GM23338 (cell line): ENCODE measurements around the gene SLC25A13. TPM values are rescaled to one million over a fixed set of nuclear protein-coding genes. Genes with fewer than 3 reads are reported as not detected.

ENCODE experiments used
- ATAC-seq: fragments of 200-7000 bp; cut with Tn5 transposase; 3 replicates; pipeline ENCODE4 v1.9.1; 2020
- DNase-seq: peaks from one replicate; pipeline ENCODE4 v3.0.0-alpha.2; 2015; ENCODE audit warnings: low spot score
- H2AFZ ChIP-seq: fragments of 200-600 bp; sonication (generic); 2 replicates; pipeline ENCODE4 v1.8.0; 2016; ENCODE audit warnings: antibody characterized with exemption, mild to moderate bottlenecking, moderate library complexity
- H3F3A ChIP-seq: fragments of 200-600 bp; sonication (generic); replicated peaks from 2 replicates; pipeline ENCODE4 v1.8.0; 2017; ENCODE audit warnings: antibody characterized with exemption, mixed run types, low read depth
- H3K27ac ChIP-seq: fragments of 200-600 bp; sonication (generic); 2 replicates; pipeline ENCODE4 v1.6.1; 2016; ENCODE audit warnings: low read depth
- H3K27me3 ChIP-seq: fragments of 200-600 bp; sonication (generic); 2 replicates; pipeline ENCODE4 v1.8.0; 2016; ENCODE audit warnings: mild to moderate bottlenecking, mixed run types, moderate library complexity; ENCODE audit not compliant: insufficient read depth
- H3K36me3 ChIP-seq: fragments of 200-600 bp; sonication (generic); 2 replicates; pipeline ENCODE4 v1.8.0; 2016; ENCODE audit warnings: mild to moderate bottlenecking; ENCODE audit not compliant: insufficient read depth
- H3K4me1 ChIP-seq: fragments of 200-600 bp; sonication (generic); 2 replicates; pipeline ENCODE4 v1.8.0; 2016; ENCODE audit warnings: mild to moderate bottlenecking, moderate library complexity; ENCODE audit not compliant: insufficient read depth
- H3K4me2 ChIP-seq: fragments of 200-600 bp; sonication (generic); 2 replicates; pipeline ENCODE4 v1.7.1; 2017; ENCODE audit warnings: mixed run types
- H3K4me3 ChIP-seq: fragments of 200-600 bp; sonication (generic); 2 replicates; pipeline ENCODE4 v1.6.1; 2016; ENCODE audit warnings: mixed run types
- H3K79me2 ChIP-seq: fragments of 200-600 bp; sonication (generic); replicated peaks from 2 replicates; pipeline ENCODE4 v1.8.0; 2017; ENCODE audit warnings: mild to moderate bottlenecking; ENCODE audit not compliant: insufficient read depth
- H3K9me2 ChIP-seq: fragments of 200-600 bp; sonication (generic); 2 replicates; pipeline ENCODE4 v1.8.0; 2017; ENCODE audit not compliant: insufficient read depth
- H4K20me1 ChIP-seq: fragments of 200-600 bp; sonication (generic); replicated peaks from 2 replicates; pipeline ENCODE4 v1.8.0; 2017; ENCODE audit warnings: mild to moderate bottlenecking; ENCODE audit not compliant: insufficient read depth
- H3K27ac Mint-ChIP-seq: 2 replicates; pipeline ENCODE4 v1.8.0; 2020; ENCODE audit warnings: inconsistent platforms, mild to moderate bottlenecking, moderate library complexity, mixed read lengths
- H3K27me3 Mint-ChIP-seq: 3 replicates; pipeline ENCODE4 v1.8.0; 2022; ENCODE audit warnings: low read depth, mild to moderate bottlenecking, moderate library complexity, mixed read lengths, inconsistent platforms; ENCODE audit not compliant: insufficient read depth, poor library complexity
- H3K36me3 Mint-ChIP-seq: 3 replicates; pipeline ENCODE4 v1.8.0; 2021; ENCODE audit warnings: low read depth, mild to moderate bottlenecking, inconsistent platforms, moderate library complexity, mixed read lengths
- H3K4me1 Mint-ChIP-seq: 3 replicates; pipeline ENCODE4 v1.8.0; 2020; ENCODE audit warnings: mild to moderate bottlenecking, inconsistent platforms, mixed read lengths
- H3K4me3 Mint-ChIP-seq: 3 replicates; pipeline ENCODE4 v1.8.0; 2021; ENCODE audit warnings: moderate library complexity, mild to moderate bottlenecking, inconsistent platforms, mixed read lengths
- H3K9me3 Mint-ChIP-seq: 3 replicates; pipeline ENCODE4 v1.8.0; 2020; ENCODE audit warnings: moderate library complexity, mild to moderate bottlenecking, inconsistent platforms, mixed read lengths
- EZH2 ChIP-seq: fragments of 200-600 bp; sonication (generic); IDR thresholded peaks from one replicate; pipeline ENCODE4 v1.8.0; 2017; ENCODE audit warnings: antibody characterized with exemption, mild to moderate bottlenecking, low read depth; ENCODE audit not compliant: unreplicated experiment
- JUNB ChIP-seq: IDR thresholded peaks from one replicate; pipeline ENCODE4 v1.6.1; 2016; ENCODE audit warnings: antibody characterized with exemption; ENCODE audit not compliant: unreplicated experiment
- POLR2AphosphoS5 ChIP-seq: IDR thresholded peaks from 2 replicates; pipeline ENCODE4 v1.6.1; 2016; ENCODE audit warnings: antibody characterized with exemption, low read depth
- STAT1 ChIP-seq: IDR thresholded peaks from one replicate; pipeline ENCODE4 v1.6.1; 2016; ENCODE audit warnings: antibody characterized with exemption; ENCODE audit not compliant: unreplicated experiment
- ZNF462 ChIP-seq: fragments of 250-450 bp; sonication (Bioruptor Pico); IDR thresholded peaks from 2 replicates; pipeline ENCODE4 v1.5.0; 2020; ENCODE audit warnings: mild to moderate bottlenecking, moderate library complexity
- polyA plus RNA-seq: library from polyadenylated mRNA; unstranded; fragments of >200 nt; fragmentation: Nextera tagmentation; extraction: Ambion mirVana; gene quantifications from 2 replicates; pipeline ENCODE4 v1.2.1, GENCODE V29; 2016
- total RNA-seq: library from RNA; depleted of rRNA; stranded (reverse); fragments of >200 nt; shearing (Covaris generic); gene quantifications from 2 replicates; pipeline ENCODE4 v1.2.3, GENCODE V29; 2014
- TF ChIP-seq, protein P1 (sequence below), 2 experiments: fragments of 200-600 bp in 1 of 2; sonication (generic) in 1 of 2; conservative IDR thresholded peaks; 2 replicates each; pipeline versions ENCODE4 v1.5.1 to v1.6.1; 2016 to 2017; ENCODE audit warnings: antibody characterized with exemption in 2 of 2, low read depth in 2 of 2, mild to moderate bottlenecking in 2 of 2, moderate library complexity in 1 of 2

Gene SLC25A13
- total and polyA plus RNA-seq, 2 experiments from 2014 or later = 51.1 to 84.6 TPM

GRCh38 chr7:96188591-96188991 is 133.3 kb downstream of the SLC25A13 start:
- Histone ChIP-seq H3K36me3 (0 out of 2 replicates have a peak, but pooled peaks cover 4% of the 10 kb centered on the region), H2AFZ (no peak overlapping the region), H3K27me3 (no peaks in the 10 kb centered on the region), H3K79me2 (no peaks in the 10 kb centered on the region), H3K9me2 (no peaks in the 10 kb centered on the region), H3K4me3 (no peak overlapping the region), H3F3A (no peaks in the 10 kb centered on the region), H3K4me1 (no peaks in the 10 kb centered on the region), H4K20me1 (0 out of 2 replicates have a peak, but pooled peaks cover 9% of the 10 kb centered on the region), H3K4me2 (no peak overlapping the region), H3K27ac (no peak overlapping the region)
- no peak overlapping the region for H3K4me3 Mint-ChIP-seq
- DNase-seq (no peak), ATAC-seq (no peak)
- H3K36me3 Mint-ChIP-seq = peaks cover 36% of the 10 kb centered on the region
- H3K27me3 Mint-ChIP-seq = peaks cover 2% of the 10 kb centered on the region
- no peak for TF ChIP-seq EZH2
- TF ChIP-seq, protein P1, sequence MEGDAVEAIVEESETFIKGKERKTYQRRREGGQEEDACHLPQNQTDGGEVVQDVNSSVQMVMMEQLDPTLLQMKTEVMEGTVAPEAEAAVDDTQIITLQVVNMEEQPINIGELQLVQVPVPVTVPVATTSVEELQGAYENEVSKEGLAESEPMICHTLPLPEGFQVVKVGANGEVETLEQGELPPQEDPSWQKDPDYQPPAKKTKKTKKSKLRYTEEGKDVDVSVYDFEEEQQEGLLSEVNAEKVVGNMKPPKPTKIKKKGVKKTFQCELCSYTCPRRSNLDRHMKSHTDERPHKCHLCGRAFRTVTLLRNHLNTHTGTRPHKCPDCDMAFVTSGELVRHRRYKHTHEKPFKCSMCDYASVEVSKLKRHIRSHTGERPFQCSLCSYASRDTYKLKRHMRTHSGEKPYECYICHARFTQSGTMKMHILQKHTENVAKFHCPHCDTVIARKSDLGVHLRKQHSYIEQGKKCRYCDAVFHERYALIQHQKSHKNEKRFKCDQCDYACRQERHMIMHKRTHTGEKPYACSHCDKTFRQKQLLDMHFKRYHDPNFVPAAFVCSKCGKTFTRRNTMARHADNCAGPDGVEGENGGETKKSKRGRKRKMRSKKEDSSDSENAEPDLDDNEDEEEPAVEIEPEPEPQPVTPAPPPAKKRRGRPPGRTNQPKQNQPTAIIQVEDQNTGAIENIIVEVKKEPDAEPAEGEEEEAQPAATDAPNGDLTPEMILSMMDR (conservative IDR thresholded peaks at IDR 0.05; ENCODE audit: low read depth in 2 of 2) = no peak
- H3K4me1 Mint-ChIP-seq = peaks cover 2% of the 10 kb centered on the region; the same call in 2 of the 3 replicates
- H3K9me3 Mint-ChIP-seq = no peaks in the 10 kb centered on the region
- no peak overlapping the region for H3K27ac Mint-ChIP-seq

GRCh38 chr7:96188174-96188581 is 133.7 kb downstream of the SLC25A13 start:
- H3K27me3 ChIP-seq = no peaks in the 10 kb centered on the region
- Mint-ChIP-seq H3K9me3 (no peaks in the 10 kb centered on the region), H3K36me3 (peaks cover 40% of the 10 kb centered on the region), H3K4me3 (no peak overlapping the region), H3K27me3 (peaks cover 2% of the 10 kb centered on the region), H3K27ac (no peak overlapping the region), H3K4me1 (peaks cover 6% of the 10 kb centered on the region; the same call in 2 of the 3 replicates)
- no peak for TF ChIP-seq STAT1
- 0 out of 2 replicates have a peak, but pooled peaks cover 4% of the 10 kb centered on the region for H3K36me3 ChIP-seq
- ATAC-seq (no peak), DNase-seq (no peak)
- no peaks in the 10 kb centered on the region for H3K79me2 ChIP-seq
- H3K4me1 ChIP-seq = peaks cover 3% of the 10 kb centered on the region
- no peak overlapping the region for H3K4me2 ChIP-seq
- H3K4me3 ChIP-seq = no peak overlapping the region
- H3F3A ChIP-seq = no peaks in the 10 kb centered on the region
- H3K9me2 ChIP-seq = no peaks in the 10 kb centered on the region
- no peak overlapping the region for H3K27ac ChIP-seq
- no peak overlapping the region for H2AFZ ChIP-seq
- 0 out of 2 replicates have a peak, but pooled peaks cover 8% of the 10 kb centered on the region for H4K20me1 ChIP-seq

DNA sequence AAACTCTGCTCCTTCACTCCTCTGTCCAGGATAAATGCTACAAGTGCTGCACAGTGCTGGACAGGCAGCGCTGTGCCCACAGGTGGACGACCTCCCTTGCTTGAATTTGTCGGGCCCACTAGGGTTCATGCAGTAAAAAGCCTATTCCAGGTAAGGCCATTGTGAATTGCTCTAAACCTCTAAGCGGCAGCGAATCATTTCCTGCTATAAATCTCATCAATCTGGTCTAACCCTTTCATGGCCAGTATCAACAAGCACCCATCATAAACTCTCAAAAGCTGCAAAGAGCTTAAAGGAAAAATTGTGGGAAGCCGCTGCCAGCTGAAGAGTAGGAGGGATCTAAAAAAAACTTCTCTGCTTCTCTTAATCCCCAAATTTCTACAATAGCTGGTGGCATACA is 134.2 kb downstream of the SLC25A13 start:
- peaks cover 2% of the 10 kb centered on the region for H3K27me3 Mint-ChIP-seq
- no peak overlapping the region for H2AFZ ChIP-seq
- no peak overlapping the region for H3K4me2 ChIP-seq
- H3K27ac Mint-ChIP-seq = no peak overlapping the region
- peaks cover 11% of the 10 kb centered on the region; the same call in 2 of the 3 replicates for H3K4me1 Mint-ChIP-seq
- H3K4me1 ChIP-seq = peaks cover 8% of the 10 kb centered on the region
- no peaks in the 10 kb centered on the region for H3K79me2 ChIP-seq
- ATAC-seq (no peak), DNase-seq (no peak)
- no peaks in the 10 kb centered on the region for H3K9me3 Mint-ChIP-seq
- no peak overlapping the region for H3K4me3 Mint-ChIP-seq
- no peak overlapping the region for H3K4me3 ChIP-seq
- H3K9me2 ChIP-seq = no peaks in the 10 kb centered on the region
- peaks cover 40% of the 10 kb centered on the region for H3K36me3 Mint-ChIP-seq
- peaks cover 5% of the 10 kb centered on the region; the same call in 1 of the 2 replicates for H4K20me1 ChIP-seq
- H3F3A ChIP-seq = no peaks in the 10 kb centered on the region
- no peaks in the 10 kb centered on the region for H3K27me3 ChIP-seq
- H3K36me3 ChIP-seq = 0 out of 2 replicates have a peak, but pooled peaks cover 4% of the 10 kb centered on the region
- H3K27ac ChIP-seq = no peak overlapping the region
- no peak for TF ChIP-seq ZNF462 (CRISPR knock-in tag)
- TF ChIP-seq, protein P1 (conservative IDR thresholded peaks at IDR 0.05; ENCODE audit: low read depth in 2 of 2) = no peak
- TF ChIP-seq POLR2AphosphoS5 = no peak
- TF ChIP-seq JUNB = no peak
